GM20431 (cell line): ENCODE measurements around the gene DAAM1.

Experiments used
- in situ Hi-C: fragments of 300-500 bp; cut with MseI, MboI; formaldehyde crosslinking; loops from one replicate; pipeline ENCODE4 v1.15.0; 2020; ENCODE audit warnings: low sequenced_read_pairs; ENCODE audit not compliant: unreplicated experiment

DAAM1 gene

DNA sequence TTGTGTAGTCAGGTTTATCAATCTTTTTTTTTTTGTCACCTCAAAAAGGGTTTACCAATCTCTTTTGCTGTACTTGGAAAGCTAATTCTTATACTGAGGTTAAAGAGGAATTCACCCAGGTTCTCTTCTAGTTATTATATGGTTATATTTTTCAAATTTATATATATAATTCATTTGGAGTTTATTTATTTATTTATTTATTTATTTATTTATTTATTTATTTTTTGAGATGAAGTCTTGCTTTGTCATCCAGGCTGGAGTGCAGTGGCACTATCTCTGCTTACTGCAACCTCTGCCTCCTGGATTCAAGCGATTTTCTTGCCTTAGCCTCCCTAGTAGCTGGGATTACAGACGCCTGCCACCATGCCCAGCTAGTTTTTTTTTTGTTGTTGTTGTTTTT lies 202.9 kb downstream of the DAAM1 start:
- in situ Hi-C loops, result no loop called here

DNA sequence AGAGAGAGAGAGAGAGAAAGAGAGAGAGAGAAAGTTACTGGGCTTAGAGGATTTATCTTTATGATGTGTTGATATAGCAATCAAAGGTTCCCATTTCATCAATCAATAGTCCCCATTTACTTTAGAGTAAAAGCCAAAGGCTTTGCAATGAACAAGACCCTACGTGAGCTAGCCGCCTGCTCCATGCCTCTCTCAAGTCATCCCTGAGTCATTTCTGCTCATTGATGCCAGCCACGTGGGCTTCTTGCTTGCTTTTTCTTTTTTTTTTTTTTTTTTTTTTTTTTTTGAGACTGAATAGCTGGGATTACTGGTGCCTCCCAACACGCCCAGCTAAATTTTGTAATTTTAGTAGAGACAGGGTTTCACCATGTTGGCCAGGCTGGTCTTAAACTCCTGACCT lies 205.8 kb downstream of the DAAM1 start:
- in situ Hi-C loops, result no loop called here

DNA sequence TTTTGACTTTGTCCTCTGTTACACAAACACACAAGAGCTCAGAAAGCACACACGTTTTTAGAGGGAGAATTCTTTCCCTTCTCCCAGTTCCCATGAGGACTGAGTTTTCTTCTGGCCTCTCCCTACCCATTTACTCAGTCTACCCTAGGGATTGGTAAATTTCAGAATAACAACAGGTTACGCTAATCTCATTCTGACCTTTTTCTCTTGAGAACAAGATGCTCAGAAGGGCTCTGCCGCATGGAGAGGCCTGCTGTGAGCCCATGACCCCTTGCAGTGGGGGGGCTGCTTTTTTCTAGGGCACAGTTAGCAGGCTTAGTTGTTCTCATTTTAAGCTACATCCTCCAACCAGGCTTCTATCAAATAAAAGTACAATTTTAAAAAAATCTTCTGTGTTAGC lies 207.2 kb downstream of the DAAM1 start:
- in situ Hi-C loops, result no loop called here

DNA sequence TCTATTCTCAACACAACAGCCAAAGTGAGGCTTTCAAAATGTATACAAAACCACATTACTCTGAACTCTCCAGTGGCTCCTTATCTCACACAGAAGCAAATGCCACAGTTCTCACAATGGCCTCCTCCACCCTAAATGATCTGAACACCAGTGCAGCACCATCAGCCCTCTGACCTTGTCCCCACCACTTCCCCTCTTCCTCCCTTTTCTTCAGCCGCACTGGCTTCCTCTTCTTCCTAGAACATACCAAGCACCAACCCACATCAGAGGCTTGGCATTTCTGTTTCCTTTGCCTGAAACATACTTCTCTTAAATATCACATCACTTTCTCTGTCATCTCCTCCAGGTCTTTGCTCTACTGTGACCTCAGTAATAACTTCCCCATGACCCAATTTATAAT lies 210.4 kb downstream of the DAAM1 start:
- in situ Hi-C loops, result no loop called here

DNA sequence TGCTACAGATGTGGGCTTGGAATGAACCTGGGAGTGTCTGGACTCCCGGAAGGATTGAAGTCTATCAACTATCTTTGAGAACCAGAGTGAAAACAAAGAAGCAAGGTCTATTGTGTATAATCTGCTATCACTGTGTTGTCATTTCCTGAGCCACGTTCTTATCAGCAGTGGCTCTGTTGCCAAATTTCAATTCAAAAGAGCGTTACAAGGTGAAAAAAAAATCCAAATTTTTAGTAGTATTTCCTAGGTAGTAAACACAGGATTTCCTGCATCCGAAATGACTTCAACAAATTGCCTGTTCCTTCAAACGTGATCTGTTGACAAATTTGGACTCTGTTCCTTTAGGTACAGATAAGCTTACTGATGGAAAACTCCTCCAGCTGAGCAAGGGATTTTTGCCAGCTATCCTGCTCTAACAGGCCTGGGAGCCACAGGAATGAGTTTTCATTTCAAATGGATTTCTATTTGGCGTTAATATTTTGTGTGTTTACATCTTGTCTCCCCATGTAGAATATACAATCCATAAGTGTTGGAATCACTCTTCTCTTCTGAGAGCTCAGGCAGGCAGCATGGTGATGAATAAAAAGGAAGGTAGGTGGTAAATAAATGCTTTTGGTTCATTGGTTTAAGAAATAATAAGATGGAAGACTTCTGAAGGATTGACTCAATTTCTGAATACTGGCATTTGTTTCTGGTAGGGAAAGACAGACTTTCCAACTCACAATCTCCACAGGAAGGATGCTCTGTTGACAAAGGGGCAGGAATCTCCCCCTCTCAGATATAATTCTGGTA lies 218.2 kb downstream of the DAAM1 start:
- in situ Hi-C loops, result no loop called here

DNA sequence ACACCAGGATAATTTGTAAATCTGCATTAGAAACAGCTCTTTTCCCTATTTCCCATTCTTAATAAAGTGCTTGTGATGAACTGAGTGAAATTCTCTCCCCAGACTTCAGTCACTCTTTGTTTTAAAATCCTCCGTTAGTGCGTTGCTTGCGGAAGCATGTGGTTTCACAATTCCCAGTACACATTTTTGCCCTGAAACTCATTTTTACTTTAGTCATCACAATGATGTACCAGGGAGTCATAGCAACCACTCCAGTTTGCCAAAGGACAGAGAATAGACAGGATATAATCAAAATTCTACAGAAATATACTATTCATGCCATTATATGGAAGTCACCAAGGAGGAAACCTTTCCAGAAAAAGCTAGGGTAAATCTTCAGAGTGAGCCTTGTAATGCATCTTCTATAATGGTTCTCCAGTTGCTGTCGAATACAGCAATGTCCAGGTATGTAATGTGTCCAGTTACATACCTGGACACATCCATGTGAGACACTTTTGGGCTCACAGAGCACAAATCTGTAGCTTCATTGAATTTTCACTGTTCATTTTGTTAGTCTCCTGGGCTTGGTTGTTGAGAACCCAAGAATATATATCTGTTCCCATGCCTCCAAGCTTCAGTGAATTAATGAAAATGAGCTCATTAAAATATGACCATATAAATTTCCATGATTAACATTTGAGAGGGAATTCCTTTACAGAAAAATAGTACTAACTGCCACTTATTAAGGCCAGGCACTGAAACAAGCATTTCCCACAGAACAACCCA lies 219.0 kb downstream of the DAAM1 start:
- in situ Hi-C loops, result no loop called here

DNA sequence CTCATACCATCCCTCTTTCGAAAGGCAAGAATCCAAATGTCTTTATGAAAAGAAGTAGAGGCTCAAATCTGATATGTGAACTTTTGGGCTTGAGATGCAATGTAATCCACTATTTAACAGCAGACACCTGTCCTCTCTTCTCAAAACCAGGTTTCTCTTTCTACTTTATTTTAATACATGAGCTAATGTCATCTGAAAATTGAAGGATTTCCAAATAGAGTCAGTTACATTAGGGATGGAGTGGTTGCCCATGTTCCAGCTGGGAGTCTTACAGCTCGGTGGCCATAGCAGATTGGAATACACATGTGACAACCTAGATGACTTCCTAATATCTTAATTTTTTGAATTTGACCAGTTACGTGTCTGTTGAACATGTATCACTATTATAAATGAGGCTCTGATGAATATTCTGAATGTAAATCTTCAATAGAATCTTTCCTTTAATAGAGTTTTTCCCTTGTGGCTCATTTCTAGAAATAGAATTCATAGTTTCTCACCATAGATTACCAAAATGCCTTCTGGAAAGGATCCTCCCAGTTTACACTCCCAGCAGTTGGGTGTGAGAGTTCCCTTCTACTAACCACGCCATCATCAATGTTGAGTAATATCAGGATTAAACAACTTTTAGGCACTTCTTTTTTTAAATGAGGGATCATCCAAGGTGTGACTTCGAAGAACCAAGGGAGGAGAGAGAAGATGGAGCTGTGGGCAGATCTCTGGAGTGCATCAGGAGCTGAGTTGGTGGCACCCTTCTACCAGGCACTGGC lies 227.6 kb downstream of the DAAM1 start:
- in situ Hi-C loops, result no loop called here

DNA sequence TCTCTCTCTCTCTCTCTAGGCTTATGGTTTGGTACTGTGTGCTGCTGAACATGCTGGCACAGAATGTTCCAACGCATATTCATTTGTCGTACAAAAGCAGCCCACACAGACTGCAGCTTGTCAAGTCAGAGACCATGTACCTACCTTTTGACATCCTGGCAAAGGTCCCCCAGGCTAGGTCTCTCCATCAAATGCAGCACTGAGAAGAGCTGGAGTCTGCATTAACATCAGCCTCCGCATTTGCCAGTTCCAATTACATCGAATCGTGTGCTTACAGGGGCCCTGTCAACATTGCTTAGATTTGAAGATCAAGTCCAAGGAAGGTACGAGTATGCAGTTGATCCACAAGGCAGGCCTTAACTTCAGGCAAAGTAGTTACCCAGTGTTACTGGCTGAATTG lies 228.8 kb downstream of the DAAM1 start:
- in situ Hi-C loops, result no loop called here

DNA sequence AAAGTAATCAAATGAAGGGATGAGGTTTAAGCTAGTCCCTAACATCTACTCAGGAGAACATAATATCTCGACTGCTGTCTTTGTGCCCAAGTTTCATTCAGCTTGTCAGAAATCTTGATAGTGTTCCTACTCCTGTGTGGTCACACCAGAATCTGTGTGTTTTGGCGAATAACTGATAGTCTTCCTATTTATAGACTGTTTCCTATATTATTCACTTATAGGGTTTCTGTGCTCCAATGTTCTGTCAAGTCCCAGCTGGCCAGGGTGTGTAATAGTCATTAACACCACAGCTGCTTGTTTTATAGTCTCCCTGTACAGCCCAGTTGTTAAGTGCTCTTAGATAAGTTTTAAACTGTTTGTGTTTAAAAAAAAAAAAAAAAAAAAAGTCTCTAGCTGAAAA lies 230.8 kb downstream of the DAAM1 start:
- in situ Hi-C loops, result no loop called here
